HepG2 (cell line): Measurements from ENCODE around the gene ZBTB47. TPM values are rescaled to one million over a fixed set of nuclear protein-coding genes. Genes with fewer than 3 reads are reported as not detected.
A peak's percentile ranks its signal among the peaks of the same experiment; 100 is the strongest.

Experiments used
- ATAC-seq: fragments of 200-7000 bp; cut with Tn5 transposase; 3 replicates; pipeline ENCODE4 v1.9.1; 2020; ENCODE audit warnings: mild to moderate bottlenecking, moderate library complexity
- BruUV-seq: library from RNA; stranded (reverse); fragments of 400-500 nt; replicated peaks from 2 replicates; lab custom pipeline; 2021; lab: Mats Ljungman, UMichigan
- CTCF ChIA-PET: fragments of 300-600 bp; formaldehyde crosslinking; extraction: SDS; loops from one replicate; lab custom pipeline; 2021; ENCODE audit warnings: low total read pairs, inconsistent platforms, low intra/inter-chr PET ratio; lab: Yijun Ruan, JAX
- POLR2A ChIA-PET: fragments of 350-600 bp; sonication (Branson Sonifier 250); formaldehyde crosslinking; loops from one replicate; lab custom pipeline; 2020; ENCODE audit warnings: antibody characterized with exemption, inconsistent platforms; lab: Yijun Ruan, JAX
- DNase-seq: peaks from one replicate; pipeline ENCODE4 v3.0.0-alpha.2; 2015; ENCODE audit warnings: low spot score
- FAIRE-seq: peaks from 3 replicates; lab custom pipeline; 2011; peaks lifted over from hg19 to GRCh38; lab: Jason Lieb, UNC
- H2AFZ ChIP-seq: one replicate; pipeline ENCODE4 v1.6.1; 2011; ENCODE audit warnings: low read length, inconsistent platforms
- H3K27ac ChIP-seq: fragments of 300-600 bp; 3 replicates; pipeline ENCODE4 v1.8.0; 2011; ENCODE audit warnings: mixed run types, mild to moderate bottlenecking, mixed read lengths, low read length, inconsistent platforms; ENCODE audit not compliant: insufficient read depth; ENCODE audit errors: extremely low read length
- H3K27me3 ChIP-seq, 2 experiments: fragments of 200-600 bp in 1 of 2; 2 replicates in 1 of 2; 3 replicates in 1 of 2; pipeline versions ENCODE4 v1.6.0 to v1.8.0; 2011; ENCODE audit warnings: low read length in 2 of 2, mild to moderate bottlenecking in 2 of 2, moderate library complexity in 2 of 2, inconsistent platforms in 1 of 2; ENCODE audit not compliant: insufficient read depth in 2 of 2, control insufficient read depth in 1 of 2
- H3K36me3 ChIP-seq, 2 experiments: fragments of 200-600 bp in 1 of 2; replicated peaks in 1 of 2; 2 replicates in 1 of 2; 3 replicates in 1 of 2; pipeline versions ENCODE4 v1.5.1 to v1.8.0; 2011; ENCODE audit warnings: low read length in 2 of 2, inconsistent platforms in 1 of 2; ENCODE audit not compliant: insufficient read depth in 2 of 2, control insufficient read depth in 1 of 2
- H3K4me1 ChIP-seq: 2 replicates; pipeline ENCODE4 v1.5.1; 2012; ENCODE audit warnings: low read length, inconsistent platforms; ENCODE audit not compliant: insufficient read depth
- H3K4me2 ChIP-seq: 2 replicates; pipeline ENCODE4 v1.6.0; 2011; ENCODE audit warnings: low read depth, low read length, inconsistent platforms
- H3K4me3 ChIP-seq, 3 experiments: fragments of 200-600 bp in 1 of 3; sonication (generic), shearing (Covaris generic) in 1 of 3; replicated peaks in 1 of 3; 2 replicates each; pipeline ENCODE4 v1.5.1; 2011 to 2016; ENCODE audit warnings: low read length in 3 of 3, inconsistent platforms in 2 of 3, low read depth in 2 of 3, mild to moderate bottlenecking in 2 of 3, control low read depth in 1 of 3, mixed read lengths in 1 of 3; ENCODE audit not compliant: insufficient read depth in 1 of 3
- H3K79me2 ChIP-seq: one replicate; pipeline ENCODE4 v1.6.1; 2011; ENCODE audit warnings: low read length, inconsistent platforms; ENCODE audit not compliant: insufficient read depth
- H3K9ac ChIP-seq: 2 replicates; pipeline ENCODE4 v1.6.0; 2011; ENCODE audit warnings: mild to moderate bottlenecking, low read depth, low read length, inconsistent platforms; ENCODE audit not compliant: insufficient read depth
- H3K9me3 ChIP-seq: 2 replicates; pipeline ENCODE4 v1.5.1; 2012; ENCODE audit warnings: mild to moderate bottlenecking, low read length
- H4K20me1 ChIP-seq: 2 replicates; pipeline ENCODE4 v1.6.0; 2011; ENCODE audit warnings: inconsistent platforms, mild to moderate bottlenecking, low read length, moderate library complexity; ENCODE audit not compliant: insufficient read depth
- AKAP8 ChIP-seq: sonication (generic); formaldehyde crosslinking; IDR thresholded peaks from 2 replicates; pipeline ENCODE4 v1.5.1; 2020; ENCODE audit warnings: mild to moderate bottlenecking, missing genetic modification reagents
- DRAP1 ChIP-seq: IDR thresholded peaks from 2 replicates; pipeline ENCODE4 v1.6.1; 2016; ENCODE audit warnings: missing genetic modification reagents, missing compliant biosample characterization
- FOXA3 ChIP-seq: IDR thresholded peaks from 2 replicates; pipeline ENCODE4 v1.6.1; 2016; ENCODE audit warnings: missing genetic modification reagents, missing compliant biosample characterization
- FUBP1 ChIP-seq: sonication (generic); formaldehyde crosslinking; IDR thresholded peaks from 2 replicates; pipeline ENCODE4 v1.5.1; 2020; ENCODE audit warnings: missing genetic modification reagents, mild to moderate bottlenecking, borderline replicate concordance
- RXRA ChIP-seq: sonication (generic); formaldehyde crosslinking; IDR thresholded peaks from 2 replicates; pipeline ENCODE4 v1.5.1; 2020; ENCODE audit warnings: missing genetic modification reagents
- ZNF549 ChIP-seq: sonication (generic); formaldehyde crosslinking; IDR thresholded peaks from 2 replicates; pipeline ENCODE4 v1.5.0; 2020; ENCODE audit warnings: missing genetic modification reagents
- ZNF569 ChIP-seq: sonication (generic); formaldehyde crosslinking; IDR thresholded peaks from 2 replicates; pipeline ENCODE4 v1.5.0; 2020; ENCODE audit warnings: mild to moderate bottlenecking, missing genetic modification reagents, moderate library complexity, borderline replicate concordance
- ZSCAN30 ChIP-seq: sonication (generic); formaldehyde crosslinking; IDR thresholded peaks from 2 replicates; pipeline ENCODE4 v1.5.0; 2020; ENCODE audit warnings: mild to moderate bottlenecking, missing genetic modification reagents
- WGBS: methylation state at CpG from one replicate; pipeline ENCODE4 v1.1.6; 2017; ENCODE audit warnings: low lambda C conversion rate; 5-methylcytosine and 5-hydroxymethylcytosine counted together
- in situ Hi-C: cut with HindIII; loops from 2 replicates; pipeline ENCODE4 v1.10.0; 2017; ENCODE audit warnings: low pct_unique_long_range_greater_than_20kb; ENCODE audit not compliant: extremely low pct_ligation_motif_present
- intact Hi-C: fragments of 100-400 bp; cut with micrococcal nuclease; formaldehyde crosslinking; loops from one replicate; pipeline ENCODE4 v1.10.0; 2022; ENCODE audit not compliant: unreplicated experiment
- polyA plus RNA-seq, 8 experiments: library from polyadenylated mRNA; depleted of rRNA in 3 of 8; stranded (reverse) in 7 of 8; unstranded in 1 of 8; fragments of >200 nt; fragmentation: Illumina TruSeq in 4 of 8; extraction: Trizol in 4 of 8; gene quantifications; 2 replicates each; pipeline versions ENCODE4 v1.2.1 to v1.2.3, GENCODE V29; 2011 to 2016; ENCODE audit warnings: low read depth in 4 of 8, missing spikeins in 1 of 8, mixed read lengths in 1 of 8; ENCODE audit not compliant: insufficient read depth in 1 of 8
- total RNA-seq, 5 experiments: library from RNA; depleted of rRNA; stranded (reverse); fragments of >200 nt; fragmentation: Illumina TruSeq; extraction: Trizol; gene quantifications; 2 replicates each; pipeline ENCODE4 v1.2.3, GENCODE V29; 2016; ENCODE audit warnings: low read depth in 1 of 5
- TF ChIP-seq, protein P1 (sequence below): fragments of 450-650 bp; IDR thresholded peaks from 2 replicates; pipeline ENCODE4 v1.6.1; 2016
- TF ChIP-seq, protein P2 (sequence below): IDR thresholded peaks from 2 replicates; pipeline ENCODE4 v1.6.1; 2016; ENCODE audit warnings: low read depth, borderline replicate concordance

The ZBTB47 gene
- total and polyA plus RNA-seq, 2 of the 13 experiments (the other 11 are each of a cell fraction or from before 2014, with no cell fraction given): 1.5 to 3.1 TPM

DNA sequence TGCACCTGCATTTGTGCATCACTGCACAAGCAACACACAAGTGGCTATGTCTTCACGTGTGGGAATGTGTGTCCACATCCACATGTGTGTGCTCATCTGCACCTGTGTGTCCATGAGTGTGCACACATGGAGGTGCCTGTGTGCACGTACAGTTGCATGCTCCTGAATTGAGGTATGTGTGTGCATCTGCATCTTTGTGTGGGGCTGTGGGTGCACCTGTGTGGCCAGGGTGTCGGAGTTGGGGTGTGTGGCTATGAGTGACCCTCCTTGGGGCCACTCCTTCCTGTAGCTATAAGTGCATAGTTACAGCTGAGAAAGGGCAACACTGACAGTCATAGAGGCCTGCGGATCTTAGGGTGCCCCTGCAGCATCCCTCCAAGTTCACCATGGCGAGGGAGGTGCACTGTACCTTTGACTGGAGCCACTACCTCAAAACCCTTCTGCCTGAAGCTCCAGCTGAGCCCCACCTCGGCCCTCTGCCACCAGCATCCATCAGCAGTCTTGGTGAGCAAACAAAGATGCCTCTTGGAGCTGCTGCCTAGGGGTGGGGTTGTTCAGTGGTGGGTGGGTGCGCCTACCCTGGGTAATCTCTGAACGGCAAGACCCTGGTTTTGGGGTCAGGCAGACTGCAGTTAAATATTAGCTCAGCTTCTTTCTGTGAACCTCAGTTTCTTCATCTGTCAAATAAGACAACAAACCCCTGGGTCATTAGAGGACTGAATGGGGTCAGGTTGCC, 54.3 kb downstream of the ZBTB47 start:
- no peaks in the 10 kb centered on the region for H3K4me1 ChIP-seq
- ATAC-seq (no peak), DNase-seq (no peak)
- H3K36me3 ChIP-seq: no peaks in the 10 kb centered on the region
- no peaks in the 10 kb centered on the region for H3K9me3 ChIP-seq
- H3K9ac ChIP-seq: no peak overlapping the region
- peaks cover 3 to 17% of the 10 kb centered on the region in 2 experiments for H3K27me3 ChIP-seq
- no peaks in the 10 kb centered on the region for H4K20me1 ChIP-seq
- H2AFZ ChIP-seq: no peak overlapping the region
- CTCF ChIA-PET: no interaction called here
- intact Hi-C loops: no loop called here
- 21% methylated on average over 4 of the region's 8 CpGs for WGBS
- no peaks in the 10 kb centered on the region for H3K79me2 ChIP-seq
- in situ Hi-C loops: no loop called here
- no peak overlapping the region for H3K4me2 ChIP-seq
- H3K4me3 ChIP-seq: no peak overlapping the region
- TF ChIP-seq, protein P1, sequence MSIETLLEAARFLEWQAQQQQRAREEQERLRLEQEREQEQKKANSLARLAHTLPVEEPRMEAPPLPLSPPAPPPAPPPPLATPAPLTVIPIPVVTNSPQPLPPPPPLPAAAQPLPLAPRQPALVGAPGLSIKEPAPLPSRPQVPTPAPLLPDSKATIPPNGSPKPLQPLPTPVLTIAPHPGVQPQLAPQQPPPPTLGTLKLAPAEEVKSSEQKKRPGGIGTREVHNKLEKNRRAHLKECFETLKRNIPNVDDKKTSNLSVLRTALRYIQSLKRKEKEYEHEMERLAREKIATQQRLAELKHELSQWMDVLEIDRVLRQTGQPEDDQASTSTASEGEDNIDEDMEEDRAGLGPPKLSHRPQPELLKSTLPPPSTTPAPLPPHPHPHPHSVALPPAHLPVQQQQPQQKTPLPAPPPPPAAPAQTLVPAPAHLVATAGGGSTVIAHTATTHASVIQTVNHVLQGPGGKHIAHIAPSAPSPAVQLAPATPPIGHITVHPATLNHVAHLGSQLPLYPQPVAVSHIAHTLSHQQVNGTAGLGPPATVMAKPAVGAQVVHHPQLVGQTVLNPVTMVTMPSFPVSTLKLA: peak; percentile 52
- no peak for TF ChIP-seq ZNF549 (CRISPR knock-in tag)
- TF ChIP-seq, all 625 proteins: peak for 1
- no peak for FAIRE-seq
- no peak overlapping the region for H3K27ac ChIP-seq
- BruUV-seq: no TSS peak
- POLR2A ChIA-PET: no interaction called here

GRCh38 chr3:42708611-42709151, 55.2 kb downstream of the ZBTB47 start:
- intact Hi-C loops: no loop called here
- Histone ChIP-seq H3K9me3 (no peaks in the 10 kb centered on the region), H3K27ac (no peak overlapping the region), H3K4me2 (no peak overlapping the region), H3K27me3 (peaks cover 3 to 16% of the 10 kb centered on the region in 2 experiments), H2AFZ (no peak overlapping the region), H3K4me1 (peaks cover under 1% of the 10 kb centered on the region)
- 33% methylated on average over 3 of the region's 10 CpGs for WGBS
- FAIRE-seq: no peak
- ChIA-PET CTCF (no interaction called here), POLR2A (no interaction called here)
- TF ChIP-seq FOXA3 (CRISPR knock-in tag) (no peak), AKAP8 (CRISPR knock-in tag) (no peak), ZSCAN30 (CRISPR knock-in tag) (no peak), DRAP1 (no peak), RXRA (CRISPR knock-in tag) (no peak), ZNF569 (CRISPR knock-in tag) (no peak), FUBP1 (no peak)
- TF ChIP-seq, protein P2, sequence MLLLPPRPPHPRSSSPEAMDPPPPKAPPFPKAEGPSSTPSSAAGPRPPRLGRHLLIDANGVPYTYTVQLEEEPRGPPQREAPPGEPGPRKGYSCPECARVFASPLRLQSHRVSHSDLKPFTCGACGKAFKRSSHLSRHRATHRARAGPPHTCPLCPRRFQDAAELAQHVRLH (CRISPR knock-in tag): no peak
- TF ChIP-seq, all 625 proteins: peak for 0
- Histone ChIP-seq H3K9ac (no peak overlapping the region), H3K79me2 (no peaks in the 10 kb centered on the region), H4K20me1 (no peaks in the 10 kb centered on the region), H3K4me3 (no peak overlapping the region), H3K36me3 (no peaks in the 10 kb centered on the region)
- no TSS peak for BruUV-seq
- no peak for ATAC-seq
- DNase-seq: no peak
- in situ Hi-C loops: no loop called here
